Fibroblast of pulmonary artery (primary cell): Measurements from ENCODE around the gene PHF8.
A peak's percentile ranks its signal among the peaks of the same experiment; 100 is the strongest.

ENCODE experiments used
- DNase-seq: peaks from one replicate; pipeline ENCODE4 v3.0.0-alpha.2; 2010; ENCODE audit warnings: low read depth
- H3K4me3 ChIP-seq: replicated peaks from 2 replicates; pipeline ENCODE4 v1.5.1; 2011; ENCODE audit warnings: low read depth, mild to moderate bottlenecking, control low read depth, low read length, moderate library complexity
- CTCF ChIP-seq: IDR thresholded peaks from 2 replicates; pipeline ENCODE4 v1.5.1; 2011; ENCODE audit warnings: mild to moderate bottlenecking, control low read depth, low read length, inconsistent platforms; ENCODE audit errors: missing control alignments

The PHF8 gene

GRCh38 chrX:53930515-53931380 is 113.5 kb downstream of the PHF8 start:
- H3K4me3 ChIP-seq: no peak overlapping the region
- peak; percentile 72 for DNase-seq
- TF ChIP-seq CTCF: no peak

- no peak for TF ChIP-seq CTCF
These were observed 118.2 kb downstream of the PHF8 start for GRCh38 chrX:53926030-53926429.

GRCh38 chrX:53918702-53919101 is 125.6 kb downstream of the PHF8 start:
- TF ChIP-seq CTCF: no peak
- peak; percentile 8 for DNase-seq
- no peak overlapping the region for H3K4me3 ChIP-seq

More at GRCh38 chrX:53926030-53926429, 118.2 kb downstream of the PHF8 start:
- no peak overlapping the region for H3K4me3 ChIP-seq
- no peak for DNase-seq

GRCh38 chrX:53900623-53901022 is 143.7 kb downstream of the PHF8 start:
- H3K4me3 ChIP-seq: no peak overlapping the region

GRCh38 chrX:53895270-53895669 is 149.0 kb downstream of the PHF8 start:
- no peak for DNase-seq
- TF ChIP-seq CTCF: no peak
- no peak overlapping the region for H3K4me3 ChIP-seq

More at GRCh38 chrX:53900623-53901022, 143.7 kb downstream of the PHF8 start:
- no peak for DNase-seq
- no peak for TF ChIP-seq CTCF
